Neuron (in vitro differentiated cells): ENCODE results near the gene NES.

ENCODE experiments used
- H2AFZ ChIP-seq: one replicate; pipeline ENCODE4 v1.6.1; 2013; ENCODE audit warnings: low read depth, mild to moderate bottlenecking, inconsistent platforms, low read length, moderate library complexity
- H3K27me3 ChIP-seq: one replicate; pipeline ENCODE4 v1.6.1; 2013; ENCODE audit warnings: low read length; ENCODE audit not compliant: insufficient read depth
- H3K36me3 ChIP-seq: one replicate; pipeline ENCODE4 v1.6.1; 2013; ENCODE audit warnings: low read length; ENCODE audit not compliant: insufficient read depth
- H3K4me1 ChIP-seq: one replicate; pipeline ENCODE4 v1.6.1; 2013; ENCODE audit warnings: low read length; ENCODE audit not compliant: insufficient read depth
- H3K4me3 ChIP-seq: 2 replicates; pipeline ENCODE4 v1.5.1; 2013; ENCODE audit warnings: mild to moderate bottlenecking, low read length, moderate library complexity
- H3K9me3 ChIP-seq: one replicate; pipeline ENCODE4 v1.6.1; 2013; ENCODE audit warnings: low read length

NES gene

DNA sequence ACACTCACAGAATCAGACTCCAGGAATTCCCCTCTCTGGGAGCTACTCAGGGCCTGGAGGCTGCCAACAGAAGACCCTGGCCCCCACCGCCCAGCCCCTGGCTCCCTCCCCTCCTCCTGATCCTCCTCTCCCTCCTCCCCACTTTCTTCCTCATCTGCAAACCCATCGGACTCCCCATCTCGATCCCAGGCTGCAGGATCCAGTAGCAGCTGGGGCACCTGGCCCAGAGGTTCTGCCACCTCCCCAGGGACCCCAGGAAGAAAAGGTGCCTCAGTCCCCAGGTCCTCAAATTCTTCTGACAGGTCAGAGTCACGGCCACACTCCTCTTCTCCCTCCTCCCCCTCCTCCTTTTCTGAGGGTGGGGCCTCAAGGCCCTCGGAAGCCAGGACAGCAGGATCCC, 7.4 kb downstream of the NES start:
- Histone ChIP-seq H3K27me3 (no peaks in the 10 kb centered on the region), H2AFZ (no peak overlapping the region), H3K4me1 (peaks cover 79% of the 10 kb centered on the region), H3K4me3 (no peak overlapping the region), H3K36me3 (peaks cover 30% of the 10 kb centered on the region), H3K9me3 (no peaks in the 10 kb centered on the region)

DNA sequence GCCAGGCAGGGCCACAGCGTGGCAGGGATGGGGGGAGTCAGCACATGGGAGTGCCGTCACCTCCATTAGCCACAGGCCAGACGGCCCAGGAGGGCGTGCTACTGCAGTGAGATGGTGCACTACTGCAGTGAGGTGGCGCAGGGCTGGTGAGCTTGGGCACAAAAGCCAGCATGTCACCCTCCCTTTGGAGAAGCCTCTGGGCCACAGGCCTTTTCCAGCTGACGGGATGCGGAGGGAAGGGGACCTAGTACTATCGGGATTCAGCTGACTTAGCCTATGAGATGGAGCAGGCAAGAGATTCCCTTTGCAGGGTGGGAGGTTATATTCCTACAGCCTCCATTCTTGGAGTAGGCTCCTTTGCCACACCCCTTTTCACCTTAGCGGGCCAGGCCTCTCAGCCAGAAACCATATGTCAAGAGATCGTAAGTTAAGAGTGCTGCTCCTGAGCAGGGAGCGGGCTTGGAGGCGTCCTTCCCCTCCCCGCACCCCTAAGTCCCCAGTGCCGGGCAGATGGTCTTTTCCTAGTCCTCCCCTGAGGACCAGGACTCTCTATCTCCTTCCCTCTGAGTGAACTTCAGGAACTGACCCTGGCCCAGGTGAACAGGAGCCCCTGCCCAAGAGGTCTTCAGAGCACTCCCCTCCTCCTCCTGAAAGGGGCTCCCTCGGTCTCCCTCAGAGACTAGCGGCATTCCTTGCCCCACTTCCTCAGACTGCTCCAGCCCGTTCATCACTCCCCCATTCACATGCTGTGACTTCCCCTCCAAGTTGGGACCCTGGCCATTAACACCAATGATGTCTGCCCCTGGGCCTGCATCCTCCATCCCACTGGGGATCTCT, 8.2 kb downstream of the NES start:
- Histone ChIP-seq H3K4me1 (peaks cover 79% of the 10 kb centered on the region), H3K9me3 (no peaks in the 10 kb centered on the region), H3K27me3 (no peaks in the 10 kb centered on the region), H2AFZ (no peak overlapping the region), H3K4me3 (no peak overlapping the region), H3K36me3 (peaks cover 26% of the 10 kb centered on the region)

DNA sequence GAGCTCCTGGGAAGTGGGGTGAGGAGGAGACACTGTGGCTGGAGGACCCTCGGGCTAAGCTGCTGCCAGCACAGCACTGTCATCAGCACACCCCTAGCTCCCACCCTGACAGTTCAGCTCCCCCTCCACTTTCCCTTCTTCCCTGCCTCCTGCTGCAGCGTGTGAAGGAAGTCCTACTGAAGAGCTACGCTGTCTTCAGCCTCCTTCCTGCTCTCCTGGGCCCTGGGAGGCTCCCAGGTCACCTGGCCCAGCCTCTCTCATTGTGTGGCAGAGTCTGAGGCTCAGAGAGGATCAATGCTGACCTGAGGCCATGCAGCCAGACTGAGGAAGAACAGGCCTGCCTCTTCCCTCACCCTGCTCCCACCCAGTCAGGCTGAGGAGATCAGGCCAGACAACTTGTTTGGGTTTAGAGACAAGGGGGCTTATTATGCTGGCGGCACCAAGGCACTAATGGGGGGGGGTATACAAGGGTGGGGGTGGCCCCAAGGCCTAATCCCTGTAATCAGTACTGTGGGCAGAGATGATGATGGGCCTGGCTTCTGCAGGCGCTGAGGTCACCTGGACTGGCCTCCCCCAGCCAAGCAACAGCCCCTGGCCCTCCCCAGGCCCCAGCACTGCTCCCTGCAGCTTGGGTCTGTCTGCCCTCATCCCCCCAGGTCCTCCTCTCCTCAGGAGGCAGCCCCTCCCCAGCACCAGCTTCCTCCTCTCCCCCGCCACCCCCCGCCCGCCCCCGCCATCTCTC, 9.1 kb downstream of the NES start:
- H3K4me3 ChIP-seq = no peak overlapping the region
- H3K27me3 ChIP-seq = no peaks in the 10 kb centered on the region
- H3K4me1 ChIP-seq = peaks cover 82% of the 10 kb centered on the region

DNA sequence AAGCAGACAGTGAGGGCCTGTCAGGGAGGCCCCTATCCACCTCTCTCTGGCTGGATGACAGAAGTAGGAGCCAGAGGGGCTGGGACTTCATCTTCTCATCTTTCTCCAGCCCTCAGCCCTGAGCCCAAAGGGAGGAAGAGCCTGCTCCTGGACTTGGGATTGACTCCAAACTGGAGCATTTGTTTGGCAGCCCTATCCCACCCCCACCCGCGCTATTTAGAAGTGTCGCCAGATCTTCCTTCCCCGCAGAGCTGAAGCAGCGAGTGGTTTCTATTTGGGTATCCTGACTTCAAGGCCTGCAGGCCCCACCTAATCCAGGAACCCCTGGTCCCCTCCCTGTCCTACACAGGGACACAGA, 9.6 kb downstream of the NES start:
- H3K9me3 ChIP-seq = no peaks in the 10 kb centered on the region
- H3K4me3 ChIP-seq = no peak overlapping the region
- H3K36me3 ChIP-seq = peaks cover 18% of the 10 kb centered on the region
- no peak overlapping the region for H2AFZ ChIP-seq
- H3K27me3 ChIP-seq = no peaks in the 10 kb centered on the region
- peaks cover 82% of the 10 kb centered on the region for H3K4me1 ChIP-seq

More for the DNA sequence above, 9.1 kb downstream of the NES start:
- Histone ChIP-seq H3K9me3 (no peaks in the 10 kb centered on the region), H3K36me3 (peaks cover 23% of the 10 kb centered on the region), H2AFZ (no peak overlapping the region)

DNA sequence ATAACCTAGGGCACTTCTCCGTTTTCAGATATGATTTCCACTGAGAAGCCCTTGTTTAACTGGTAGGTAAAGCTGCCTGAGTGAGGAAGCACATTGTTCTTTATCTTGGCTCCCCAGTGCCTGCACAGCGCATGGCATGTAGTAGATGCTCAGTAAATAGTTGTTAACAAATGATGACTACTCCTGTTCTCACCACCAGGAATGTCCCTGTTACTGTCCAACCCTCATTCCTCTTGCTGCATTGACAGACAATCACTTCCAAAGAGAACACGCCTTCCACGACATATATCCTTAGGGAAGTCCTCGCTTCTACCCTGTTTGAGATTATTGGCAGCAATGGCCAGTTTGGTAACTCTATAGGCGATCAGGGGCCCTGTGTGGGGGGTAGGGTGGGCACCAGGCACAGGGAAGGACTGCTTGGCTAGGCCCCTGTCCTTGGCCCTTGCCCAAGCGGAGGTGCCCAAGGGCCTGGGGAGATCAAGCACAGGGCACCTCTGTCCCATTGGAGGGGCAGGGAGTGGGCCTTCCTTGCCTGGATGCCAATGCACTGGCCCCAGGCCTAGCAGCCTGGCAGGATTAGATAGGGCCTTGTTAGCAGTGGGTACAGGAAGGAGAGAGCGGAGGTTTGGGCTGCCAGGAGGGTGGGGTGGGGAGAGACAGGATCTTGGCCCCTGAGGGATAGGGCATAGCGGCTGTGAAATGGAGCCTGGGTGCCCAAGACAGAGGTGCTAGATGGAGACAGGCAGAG, 10.2 kb downstream of the NES start:
- H2AFZ ChIP-seq = no peak overlapping the region
- H3K4me1 ChIP-seq = peaks cover 81% of the 10 kb centered on the region
- no peaks in the 10 kb centered on the region for H3K9me3 ChIP-seq
- no peaks in the 10 kb centered on the region for H3K27me3 ChIP-seq
- H3K4me3 ChIP-seq = no peak overlapping the region
- H3K36me3 ChIP-seq = peaks cover 12% of the 10 kb centered on the region

DNA sequence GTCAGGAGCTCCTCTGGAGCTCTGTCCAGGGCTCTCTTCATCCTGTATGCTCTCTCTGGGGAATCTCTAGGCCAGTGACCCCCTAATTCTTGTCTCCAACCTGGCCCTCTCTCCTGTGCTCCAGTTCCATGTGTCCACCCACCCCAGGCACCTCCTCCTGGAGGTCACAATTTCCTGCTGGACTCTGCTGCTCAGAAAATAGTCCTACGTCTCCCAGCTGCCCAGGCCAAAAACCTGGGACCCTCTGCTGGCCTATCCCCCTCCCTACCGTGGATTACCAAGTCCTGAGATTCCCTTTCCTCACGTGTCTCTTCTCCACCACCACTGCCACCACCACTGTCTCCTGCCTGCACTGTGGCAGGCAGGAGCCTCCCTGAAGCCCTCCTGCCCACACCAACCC, 11.7 kb downstream of the NES start:
- peaks cover 82% of the 10 kb centered on the region for H3K4me1 ChIP-seq
- H3K27me3 ChIP-seq = no peaks in the 10 kb centered on the region
- no peaks in the 10 kb centered on the region for H3K9me3 ChIP-seq
- H3K36me3 ChIP-seq = no peaks in the 10 kb centered on the region
- no peak overlapping the region for H3K4me3 ChIP-seq
- H2AFZ ChIP-seq = no peak overlapping the region

DNA sequence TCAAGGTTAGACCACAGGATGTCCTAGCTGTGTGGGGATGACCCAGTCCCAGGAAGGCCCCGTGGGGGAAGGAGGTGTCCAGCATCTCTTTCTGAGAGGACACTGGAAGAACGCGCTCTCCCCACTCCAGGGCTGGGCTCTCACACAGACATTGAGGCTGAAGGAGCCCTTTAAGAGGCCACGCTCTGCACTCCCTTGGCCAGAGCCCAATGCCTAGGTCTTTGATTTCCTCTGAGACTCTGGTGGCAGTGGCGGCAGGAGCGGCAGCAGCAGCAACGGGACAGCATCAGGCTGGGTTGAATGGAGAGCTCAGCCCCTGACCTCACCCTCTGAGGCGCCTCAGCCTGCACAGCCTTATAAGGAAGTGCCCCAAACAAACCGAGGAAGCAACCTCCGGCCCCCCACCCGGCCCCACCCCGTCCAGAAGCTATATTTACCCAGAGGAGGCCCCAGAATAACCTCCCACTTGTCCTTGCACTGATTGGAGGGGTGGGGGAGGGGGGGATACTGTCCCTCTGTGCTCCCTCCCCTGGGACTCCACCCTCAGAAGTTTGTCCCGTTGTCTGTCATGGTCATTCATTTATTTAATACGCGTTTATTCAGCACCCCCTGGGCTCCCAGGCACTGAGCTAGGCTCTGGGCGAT, 12.3 kb downstream of the NES start:
- Histone ChIP-seq H3K36me3 (no peaks in the 10 kb centered on the region), H3K27me3 (no peaks in the 10 kb centered on the region), H2AFZ (no peak overlapping the region), H3K4me3 (peak overlapping the region; percentile 22), H3K4me1 (peaks cover 80% of the 10 kb centered on the region), H3K9me3 (no peaks in the 10 kb centered on the region)

DNA sequence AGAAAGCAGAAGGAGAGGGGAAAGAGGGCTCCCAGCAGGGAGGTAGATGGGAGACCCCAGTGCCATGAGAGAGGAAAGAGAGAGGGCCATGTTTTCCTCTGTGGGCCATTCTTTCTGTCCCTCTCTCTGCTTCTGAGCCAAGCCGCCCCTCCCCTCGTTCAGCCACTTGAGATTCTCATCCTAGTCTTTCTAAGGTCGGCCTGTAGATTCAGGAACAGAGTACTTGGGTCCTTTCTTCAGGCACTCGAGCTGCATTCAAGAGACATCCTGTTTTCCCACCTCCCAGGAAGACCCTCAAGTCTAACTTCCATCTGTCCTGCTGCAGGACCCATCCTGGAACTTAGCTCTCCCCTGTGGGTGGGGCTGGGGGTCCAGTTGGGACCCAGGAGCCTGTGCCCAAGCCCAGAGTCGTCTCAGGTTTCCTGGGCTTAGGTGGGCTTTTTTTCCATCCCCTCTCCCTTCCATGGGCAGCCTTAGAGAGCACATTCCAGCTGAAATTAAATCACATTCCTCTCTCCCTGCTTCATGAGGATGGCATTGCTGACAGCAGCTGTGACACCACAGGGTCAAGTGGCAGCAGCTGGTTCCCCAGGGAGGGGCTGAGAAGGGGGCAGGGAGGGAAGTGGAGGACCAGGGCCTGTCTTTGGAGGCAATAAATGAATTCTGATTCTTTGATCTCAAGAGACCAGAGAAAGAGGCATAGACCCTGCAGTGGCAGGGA, 13.0 kb downstream of the NES start:
- H3K4me3 ChIP-seq = peak overlapping the region; percentile 22
- no peaks in the 10 kb centered on the region for H3K36me3 ChIP-seq

DNA sequence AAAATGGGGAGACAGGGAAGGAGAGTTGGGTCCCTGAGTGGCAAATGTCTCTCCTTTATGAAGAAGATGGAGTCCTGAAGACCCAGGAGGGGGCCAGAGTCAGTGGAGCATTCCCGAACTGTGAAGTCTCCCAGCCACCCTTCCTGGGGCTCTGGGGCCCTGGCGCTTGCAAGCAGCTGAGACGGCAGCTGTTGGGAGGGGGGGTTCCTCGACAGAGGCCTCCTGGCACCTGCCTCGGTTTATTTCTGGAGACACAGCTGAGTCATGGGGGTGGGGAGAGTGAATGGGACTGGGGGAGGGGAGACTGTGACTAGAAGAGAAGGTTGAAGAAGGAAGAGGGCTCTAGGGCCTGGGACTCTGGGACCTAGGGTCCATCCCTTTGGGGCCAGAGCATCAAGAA, 14.0 kb downstream of the NES start:
- Histone ChIP-seq H3K4me1 (peaks cover 70% of the 10 kb centered on the region), H3K36me3 (no peaks in the 10 kb centered on the region), H2AFZ (no peak overlapping the region), H3K9me3 (no peaks in the 10 kb centered on the region), H3K27me3 (no peaks in the 10 kb centered on the region), H3K4me3 (no peak overlapping the region)

More for the DNA sequence above, 13.0 kb downstream of the NES start:
- no peaks in the 10 kb centered on the region for H3K27me3 ChIP-seq
- H3K9me3 ChIP-seq = no peaks in the 10 kb centered on the region
- H3K4me1 ChIP-seq = peaks cover 78% of the 10 kb centered on the region
- no peak overlapping the region for H2AFZ ChIP-seq

DNA sequence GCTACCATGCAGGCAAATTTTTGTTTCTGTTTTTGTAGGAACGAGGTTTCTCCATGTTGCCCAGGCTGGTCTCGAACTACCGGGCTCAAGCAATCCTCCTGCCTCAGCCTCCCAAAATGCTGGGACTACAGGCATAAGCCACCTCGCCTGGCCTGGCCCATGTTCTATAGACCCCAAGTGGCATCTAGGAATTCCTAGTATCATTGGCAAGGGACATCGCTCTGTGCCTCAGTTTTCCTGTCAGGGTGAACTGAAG, 14.5 kb downstream of the NES start:
- Histone ChIP-seq H2AFZ (no peak overlapping the region), H3K4me3 (no peak overlapping the region), H3K36me3 (no peaks in the 10 kb centered on the region), H3K9me3 (no peaks in the 10 kb centered on the region), H3K4me1 (peaks cover 70% of the 10 kb centered on the region), H3K27me3 (no peaks in the 10 kb centered on the region)

DNA sequence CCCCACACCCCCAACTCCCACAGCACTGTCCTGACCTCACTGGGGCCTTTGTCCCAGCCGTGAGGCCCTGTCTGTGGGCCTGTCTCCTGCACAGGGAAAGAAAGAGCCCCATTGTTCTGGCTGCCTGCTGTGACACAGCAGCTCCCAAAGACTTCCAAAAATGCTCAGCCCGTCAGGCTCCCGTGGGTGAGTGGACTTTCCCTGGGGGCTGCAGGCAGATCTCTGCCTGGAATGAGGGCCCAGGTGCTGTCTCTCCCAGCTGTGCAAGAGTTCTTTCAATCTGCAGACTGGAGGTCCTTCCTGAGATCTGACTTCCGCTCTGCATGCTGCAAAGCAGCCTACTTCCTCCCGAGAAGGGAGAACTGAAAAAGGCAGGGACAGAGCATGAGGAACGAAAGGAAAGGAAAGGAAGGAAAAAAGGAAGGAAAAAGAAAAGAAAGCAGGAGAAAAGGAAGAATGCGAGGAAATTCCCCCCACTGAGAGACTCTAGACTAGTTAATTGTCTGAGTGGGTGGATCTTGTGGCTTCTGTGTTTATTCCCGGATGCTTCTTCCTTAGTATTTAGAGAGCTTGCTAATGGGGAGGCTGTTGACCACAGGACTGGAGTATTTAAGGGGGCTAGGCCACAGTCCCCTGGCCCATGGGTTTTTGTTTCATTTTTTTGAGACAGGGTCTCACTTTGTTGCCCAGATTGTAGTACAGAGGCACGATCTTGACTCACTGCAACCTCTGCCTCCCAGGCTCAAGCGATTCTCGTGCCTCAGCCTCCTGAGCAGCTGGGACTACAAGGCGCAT, 15.0 kb downstream of the NES start:
- Histone ChIP-seq H2AFZ (no peak overlapping the region), H3K4me3 (no peak overlapping the region), H3K9me3 (no peaks in the 10 kb centered on the region), H3K4me1 (peaks cover 70% of the 10 kb centered on the region), H3K36me3 (no peaks in the 10 kb centered on the region), H3K27me3 (no peaks in the 10 kb centered on the region)

DNA sequence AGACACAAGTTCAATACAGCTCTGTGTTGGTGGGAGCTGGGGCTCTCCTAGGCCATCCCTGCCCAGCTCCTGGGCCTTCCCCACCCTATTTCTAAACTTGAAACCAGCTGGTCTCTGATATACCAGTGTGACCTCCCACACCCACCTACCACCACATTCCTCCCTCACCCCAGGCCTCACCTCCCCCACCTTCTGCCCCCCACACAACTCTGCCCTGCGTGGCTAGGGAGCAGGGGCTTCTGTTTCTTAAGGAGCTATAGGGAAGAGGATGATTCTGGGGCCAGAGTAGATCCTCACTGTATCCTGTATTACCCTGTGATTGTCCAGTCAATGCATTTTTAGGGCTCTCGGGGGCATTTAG, 16.5 kb downstream of the NES start:
- Histone ChIP-seq H3K4me3 (peak overlapping the region; percentile 22), H3K9me3 (no peaks in the 10 kb centered on the region), H2AFZ (no peak overlapping the region), H3K36me3 (no peaks in the 10 kb centered on the region), H3K27me3 (peaks cover 3% of the 10 kb centered on the region), H3K4me1 (peaks cover 75% of the 10 kb centered on the region)
